Panc1 (cell line): Measurements from ENCODE around the gene FHAD1. TPM values are rescaled to one million over a fixed set of nuclear protein-coding genes. Genes with fewer than 3 reads are reported as not detected.
"Not testable (repeated sequence)": the region's sequence is repeated elsewhere in the genome, so short reads cannot be mapped to it uniquely, and the experiment has no call there.

Source experiments
- ATAC-seq: fragments of 200-7000 bp; cut with Tn5 transposase; 2 replicates; pipeline ENCODE4 v1.9.1; 2020; ENCODE audit warnings: mild to moderate bottlenecking, moderate library complexity
- BruUV-seq: library from RNA; stranded (reverse); fragments of 400-500 nt; replicated peaks from 2 replicates; lab custom pipeline; 2021; lab: Mats Ljungman, UMichigan
- CTCF ChIA-PET: fragments of 300-600 bp; sonication (Branson Sonifier 250); formaldehyde crosslinking; loops from one replicate; lab custom pipeline; 2022; ENCODE audit warnings: antibody characterized with exemption; lab: Charles Lee
- POLR2A ChIA-PET: fragments of 300-600 bp; sonication (Branson Sonifier 250); formaldehyde crosslinking; loops from one replicate; lab custom pipeline; 2022; ENCODE audit warnings: antibody characterized with exemption; lab: Charles Lee
- DNase-seq: peaks from one replicate; pipeline ENCODE4 v3.0.0-alpha.2; 2010; ENCODE audit warnings: low read depth, low spot score
- H3K27ac ChIP-seq: 2 replicates; pipeline ENCODE4 v1.5.1; 2011; ENCODE audit warnings: mild to moderate bottlenecking, low read length, inconsistent platforms
- H3K27me3 ChIP-seq: fragments of 200-500 bp; sonication (Bioruptor generic); 2 replicates; pipeline ENCODE4 v1.6.0; 2014; ENCODE audit warnings: low read length, inconsistent platforms; ENCODE audit not compliant: control insufficient read depth, insufficient read depth
- H3K36me3 ChIP-seq: fragments of 200-500 bp; sonication (Bioruptor generic); 2 replicates; pipeline ENCODE4 v1.5.1; 2014; ENCODE audit warnings: inconsistent platforms, mild to moderate bottlenecking, low read length, moderate library complexity; ENCODE audit not compliant: control insufficient read depth, insufficient read depth
- H3K4me1 ChIP-seq: 2 replicates; pipeline ENCODE4 v1.5.1; 2011; ENCODE audit warnings: inconsistent platforms, mild to moderate bottlenecking, low read length, moderate library complexity; ENCODE audit not compliant: control insufficient read depth, insufficient read depth
- H3K4me3 ChIP-seq, 2 experiments: 2 replicates each; pipeline ENCODE4 v1.5.1; 2011 to 2012; ENCODE audit warnings: low read depth in 2 of 2, low read length in 2 of 2, mild to moderate bottlenecking in 2 of 2, inconsistent platforms in 1 of 2, moderate library complexity in 1 of 2
- H3K9me3 ChIP-seq: fragments of 200-500 bp; sonication (Bioruptor generic); 2 replicates; pipeline ENCODE4 v1.5.1; 2014; ENCODE audit warnings: low read depth, mild to moderate bottlenecking, inconsistent platforms, low read length, moderate library complexity; ENCODE audit not compliant: control insufficient read depth, insufficient read depth
- POLR2AphosphoS5 ChIP-seq: IDR thresholded peaks from 2 replicates; pipeline ENCODE4 v1.6.1; 2012; ENCODE audit warnings: mild to moderate bottlenecking, low read depth, low read length, moderate library complexity
- SIN3A ChIP-seq: IDR thresholded peaks from 2 replicates; pipeline ENCODE4 v1.6.1; 2012; ENCODE audit warnings: low read depth, mild to moderate bottlenecking, low read length, moderate library complexity, borderline replicate concordance; ENCODE audit not compliant: insufficient read depth
- TCF7L2 ChIP-seq: IDR thresholded peaks from 2 replicates; pipeline ENCODE4 v1.6.1; 2011; ENCODE audit warnings: mild to moderate bottlenecking, low read depth, low read length, inconsistent platforms
- in situ Hi-C: cut with HindIII; loops from 2 replicates; pipeline ENCODE4 v1.10.0; 2016; ENCODE audit warnings: low sequenced_read_pairs, low pct_unique_long_range_greater_than_20kb
- intact Hi-C: fragments of 100-400 bp; cut with micrococcal nuclease; formaldehyde crosslinking; loops from one replicate; pipeline ENCODE4 v1.10.0; 2022; ENCODE audit not compliant: unreplicated experiment
- total RNA-seq: library from RNA; stranded (reverse); gene quantifications from one replicate; pipeline ENCODE4 v1.2.1, GENCODE V29; 2021; ENCODE audit not compliant: unreplicated experiment
- TF ChIP-seq, protein P1 (sequence below), 2 experiments: IDR thresholded peaks; 2 replicates each; pipeline ENCODE4 v1.6.1; 2011 to 2012; ENCODE audit warnings: low read depth in 2 of 2, control low read depth in 1 of 2, low read length in 1 of 2, mild to moderate bottlenecking in 1 of 2, moderate library complexity in 1 of 2; ENCODE audit not compliant: insufficient read depth in 1 of 2
- TF ChIP-seq, protein P2 (sequence below): fragments of 450-650 bp; IDR thresholded peaks from 2 replicates; pipeline ENCODE4 v1.5.1; 2017; ENCODE audit warnings: mild to moderate bottlenecking

Gene FHAD1
- total RNA-seq, 1 experiment from 2014 or later = 0.23 TPM

DNA sequence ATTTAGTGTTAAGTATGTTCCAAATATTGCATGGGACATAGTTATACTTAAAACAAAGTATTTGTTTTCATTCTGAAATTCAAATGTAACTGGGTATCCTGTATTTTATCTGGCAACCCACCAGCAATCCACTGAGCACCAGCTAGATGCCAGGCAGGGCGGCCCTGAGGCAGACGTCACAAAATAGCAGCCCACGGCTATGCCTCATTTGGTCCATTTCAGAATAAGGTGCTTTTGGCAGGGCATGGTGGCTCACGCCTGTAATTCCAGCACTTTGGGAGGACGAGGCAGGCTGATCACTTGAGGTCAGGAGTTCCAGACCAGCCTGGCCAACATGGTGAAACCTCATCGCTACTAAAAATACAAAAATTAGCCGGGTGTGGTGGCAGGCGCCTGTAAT lies 142.8 kb downstream of the FHAD1 start:
- POLR2A ChIA-PET, H3K36me3 ChIP-seq, H3K4me3 ChIP-seq, BruUV-seq, intact Hi-C loops, H3K27ac ChIP-seq, H3K27me3 ChIP-seq, CTCF ChIA-PET, DNase-seq, H3K9me3 ChIP-seq, H3K4me1 ChIP-seq, ATAC-seq: not testable (repeated sequence)
- in situ Hi-C loops = loop anchor here (5.0 kb wide), 1 partner anchor 68 kb away; no protein-coding TSS in a partner anchor

DNA sequence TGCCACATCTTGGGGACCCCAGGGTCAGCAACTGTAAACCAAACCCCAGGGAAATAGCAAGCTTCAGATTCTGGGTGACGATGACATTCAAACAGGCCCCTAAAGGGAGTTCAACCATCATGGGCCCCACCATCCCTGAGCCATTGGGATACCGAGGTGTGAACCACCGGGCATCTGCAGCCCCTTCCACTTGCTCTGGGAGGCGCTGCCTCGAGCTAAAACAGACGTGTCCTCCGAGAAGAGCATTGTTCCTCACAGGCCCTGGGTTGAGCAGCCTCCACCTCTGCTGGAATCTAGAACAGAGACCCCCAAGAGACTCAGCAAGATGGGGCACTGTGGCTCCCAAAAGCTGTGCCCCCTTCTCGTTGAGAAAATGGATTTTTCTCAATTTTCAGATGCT lies 143.6 kb downstream of the FHAD1 start:
- H3K27ac ChIP-seq = no peak overlapping the region
- in situ Hi-C loops (loop anchor here (5.0 kb wide), 1 partner anchor 68 kb away; no protein-coding TSS in a partner anchor), intact Hi-C loops (no loop called here)
- CTCF ChIA-PET = no interaction called here
- no peak overlapping the region for H3K4me3 ChIP-seq
- no peak for TF ChIP-seq TCF7L2
- TF ChIP-seq, protein P1, sequence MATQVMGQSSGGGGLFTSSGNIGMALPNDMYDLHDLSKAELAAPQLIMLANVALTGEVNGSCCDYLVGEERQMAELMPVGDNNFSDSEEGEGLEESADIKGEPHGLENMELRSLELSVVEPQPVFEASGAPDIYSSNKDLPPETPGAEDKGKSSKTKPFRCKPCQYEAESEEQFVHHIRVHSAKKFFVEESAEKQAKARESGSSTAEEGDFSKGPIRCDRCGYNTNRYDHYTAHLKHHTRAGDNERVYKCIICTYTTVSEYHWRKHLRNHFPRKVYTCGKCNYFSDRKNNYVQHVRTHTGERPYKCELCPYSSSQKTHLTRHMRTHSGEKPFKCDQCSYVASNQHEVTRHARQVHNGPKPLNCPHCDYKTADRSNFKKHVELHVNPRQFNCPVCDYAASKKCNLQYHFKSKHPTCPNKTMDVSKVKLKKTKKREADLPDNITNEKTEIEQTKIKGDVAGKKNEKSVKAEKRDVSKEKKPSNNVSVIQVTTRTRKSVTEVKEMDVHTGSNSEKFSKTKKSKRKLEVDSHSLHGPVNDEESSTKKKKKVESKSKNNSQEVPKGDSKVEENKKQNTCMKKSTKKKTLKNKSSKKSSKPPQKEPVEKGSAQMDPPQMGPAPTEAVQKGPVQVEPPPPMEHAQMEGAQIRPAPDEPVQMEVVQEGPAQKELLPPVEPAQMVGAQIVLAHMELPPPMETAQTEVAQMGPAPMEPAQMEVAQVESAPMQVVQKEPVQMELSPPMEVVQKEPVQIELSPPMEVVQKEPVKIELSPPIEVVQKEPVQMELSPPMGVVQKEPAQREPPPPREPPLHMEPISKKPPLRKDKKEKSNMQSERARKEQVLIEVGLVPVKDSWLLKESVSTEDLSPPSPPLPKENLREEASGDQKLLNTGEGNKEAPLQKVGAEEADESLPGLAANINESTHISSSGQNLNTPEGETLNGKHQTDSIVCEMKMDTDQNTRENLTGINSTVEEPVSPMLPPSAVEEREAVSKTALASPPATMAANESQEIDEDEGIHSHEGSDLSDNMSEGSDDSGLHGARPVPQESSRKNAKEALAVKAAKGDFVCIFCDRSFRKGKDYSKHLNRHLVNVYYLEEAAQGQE (IDR thresholded peaks at IDR 0.05; ENCODE audit: insufficient read depth in 1 of 2, low read depth in 2 of 2, low read length in 1 of 2) = no peak
- TF ChIP-seq, protein P2, sequence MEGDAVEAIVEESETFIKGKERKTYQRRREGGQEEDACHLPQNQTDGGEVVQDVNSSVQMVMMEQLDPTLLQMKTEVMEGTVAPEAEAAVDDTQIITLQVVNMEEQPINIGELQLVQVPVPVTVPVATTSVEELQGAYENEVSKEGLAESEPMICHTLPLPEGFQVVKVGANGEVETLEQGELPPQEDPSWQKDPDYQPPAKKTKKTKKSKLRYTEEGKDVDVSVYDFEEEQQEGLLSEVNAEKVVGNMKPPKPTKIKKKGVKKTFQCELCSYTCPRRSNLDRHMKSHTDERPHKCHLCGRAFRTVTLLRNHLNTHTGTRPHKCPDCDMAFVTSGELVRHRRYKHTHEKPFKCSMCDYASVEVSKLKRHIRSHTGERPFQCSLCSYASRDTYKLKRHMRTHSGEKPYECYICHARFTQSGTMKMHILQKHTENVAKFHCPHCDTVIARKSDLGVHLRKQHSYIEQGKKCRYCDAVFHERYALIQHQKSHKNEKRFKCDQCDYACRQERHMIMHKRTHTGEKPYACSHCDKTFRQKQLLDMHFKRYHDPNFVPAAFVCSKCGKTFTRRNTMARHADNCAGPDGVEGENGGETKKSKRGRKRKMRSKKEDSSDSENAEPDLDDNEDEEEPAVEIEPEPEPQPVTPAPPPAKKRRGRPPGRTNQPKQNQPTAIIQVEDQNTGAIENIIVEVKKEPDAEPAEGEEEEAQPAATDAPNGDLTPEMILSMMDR = no peak
- no peak for TF ChIP-seq POLR2AphosphoS5
- ATAC-seq (no peak), DNase-seq (no peak)
- BruUV-seq = no TSS peak
- POLR2A ChIA-PET = no interaction called here
- no peaks in the 10 kb centered on the region for H3K9me3 ChIP-seq
- no peaks in the 10 kb centered on the region for H3K36me3 ChIP-seq
- H3K4me1 ChIP-seq = no peaks in the 10 kb centered on the region; the same call in 1 of the 2 replicates
- H3K27me3 ChIP-seq = no peaks in the 10 kb centered on the region

DNA sequence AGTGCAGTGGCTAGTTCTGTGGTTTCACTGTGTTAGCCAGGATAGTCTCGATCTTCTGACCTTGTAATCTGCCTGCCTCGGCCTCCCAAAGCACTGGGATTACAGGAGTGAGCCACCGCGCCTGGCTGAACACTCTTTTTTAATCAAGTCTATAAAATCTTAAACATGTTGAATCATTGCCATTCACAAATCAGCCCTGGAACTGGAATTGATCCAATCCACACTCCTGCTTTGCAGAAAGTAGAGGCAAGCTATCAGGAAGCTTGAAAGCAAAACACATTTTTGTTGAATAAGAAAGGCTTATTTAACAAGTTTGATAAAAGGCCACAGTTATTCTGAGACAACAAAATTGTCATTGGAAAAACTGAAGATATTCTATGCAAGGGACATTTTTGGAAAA lies 144.3 kb downstream of the FHAD1 start:
- no peaks in the 10 kb centered on the region for H3K36me3 ChIP-seq
- H3K4me1 ChIP-seq = no peaks in the 10 kb centered on the region; the same call in 1 of the 2 replicates
- H3K4me3 ChIP-seq = no peak overlapping the region
- no peak for ATAC-seq
- BruUV-seq = no TSS peak
- POLR2A ChIA-PET = no interaction called here
- no peaks in the 10 kb centered on the region for H3K9me3 ChIP-seq
- intact Hi-C loops = no loop called here
- H3K27me3 ChIP-seq = no peaks in the 10 kb centered on the region
- in situ Hi-C loops = loop anchor here (5.0 kb wide), 1 partner anchor 69 kb away; no protein-coding TSS in a partner anchor
- no peak for DNase-seq
- H3K27ac ChIP-seq = no peak overlapping the region
- CTCF ChIA-PET = no interaction called here
- no peak for TF ChIP-seq SIN3A
- TF ChIP-seq, protein P1 (IDR thresholded peaks at IDR 0.05; ENCODE audit: insufficient read depth in 1 of 2, low read depth in 2 of 2, low read length in 1 of 2) = no peak
- TF ChIP-seq, protein P2 = no peak
- no peak for TF ChIP-seq TCF7L2
